Loucy (cell line): ENCODE data around the gene RCOR2.

Experiments
- EZH2phosphoT487 ChIP-seq: fragments of 200-600 bp; IDR thresholded peaks from 2 replicates; pipeline ENCODE4 v1.6.1; 2018; ENCODE audit warnings: antibody characterized with exemption, mild to moderate bottlenecking, moderate library complexity, borderline replicate concordance
- TF ChIP-seq, protein P1 (sequence below): fragments of 200-600 bp; sonication (generic); conservative IDR thresholded peaks from 2 replicates; pipeline ENCODE4 v1.5.1; 2014; ENCODE audit warnings: mild to moderate bottlenecking, antibody characterized with exemption, low read length

DNA sequence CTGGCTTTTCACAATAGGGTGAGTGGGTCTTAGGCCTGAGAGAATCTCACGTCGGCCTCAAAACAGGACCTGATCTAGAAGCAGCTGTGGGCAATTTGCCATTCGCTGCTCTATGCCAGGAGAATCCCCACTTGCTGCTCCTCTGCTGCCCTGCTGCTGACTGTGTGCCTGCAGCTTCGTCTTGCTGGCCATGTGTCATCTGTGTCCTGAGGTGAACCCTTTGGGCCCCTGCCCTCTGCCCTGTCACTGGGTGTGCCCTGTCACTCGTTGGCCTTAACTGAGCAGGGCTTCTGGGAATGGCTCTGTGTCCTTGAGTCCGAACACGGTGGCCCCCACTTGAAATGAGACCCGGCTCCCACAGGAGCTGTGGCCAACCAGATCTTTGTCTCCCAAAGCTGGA lies 28.0 kb upstream of the RCOR2 start:
- TF ChIP-seq, protein P1, sequence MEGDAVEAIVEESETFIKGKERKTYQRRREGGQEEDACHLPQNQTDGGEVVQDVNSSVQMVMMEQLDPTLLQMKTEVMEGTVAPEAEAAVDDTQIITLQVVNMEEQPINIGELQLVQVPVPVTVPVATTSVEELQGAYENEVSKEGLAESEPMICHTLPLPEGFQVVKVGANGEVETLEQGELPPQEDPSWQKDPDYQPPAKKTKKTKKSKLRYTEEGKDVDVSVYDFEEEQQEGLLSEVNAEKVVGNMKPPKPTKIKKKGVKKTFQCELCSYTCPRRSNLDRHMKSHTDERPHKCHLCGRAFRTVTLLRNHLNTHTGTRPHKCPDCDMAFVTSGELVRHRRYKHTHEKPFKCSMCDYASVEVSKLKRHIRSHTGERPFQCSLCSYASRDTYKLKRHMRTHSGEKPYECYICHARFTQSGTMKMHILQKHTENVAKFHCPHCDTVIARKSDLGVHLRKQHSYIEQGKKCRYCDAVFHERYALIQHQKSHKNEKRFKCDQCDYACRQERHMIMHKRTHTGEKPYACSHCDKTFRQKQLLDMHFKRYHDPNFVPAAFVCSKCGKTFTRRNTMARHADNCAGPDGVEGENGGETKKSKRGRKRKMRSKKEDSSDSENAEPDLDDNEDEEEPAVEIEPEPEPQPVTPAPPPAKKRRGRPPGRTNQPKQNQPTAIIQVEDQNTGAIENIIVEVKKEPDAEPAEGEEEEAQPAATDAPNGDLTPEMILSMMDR: no peak
- no peak for TF ChIP-seq EZH2phosphoT487
